ENCODE measurements around the gene FAM168A.

Gene FAM168A

DNA sequence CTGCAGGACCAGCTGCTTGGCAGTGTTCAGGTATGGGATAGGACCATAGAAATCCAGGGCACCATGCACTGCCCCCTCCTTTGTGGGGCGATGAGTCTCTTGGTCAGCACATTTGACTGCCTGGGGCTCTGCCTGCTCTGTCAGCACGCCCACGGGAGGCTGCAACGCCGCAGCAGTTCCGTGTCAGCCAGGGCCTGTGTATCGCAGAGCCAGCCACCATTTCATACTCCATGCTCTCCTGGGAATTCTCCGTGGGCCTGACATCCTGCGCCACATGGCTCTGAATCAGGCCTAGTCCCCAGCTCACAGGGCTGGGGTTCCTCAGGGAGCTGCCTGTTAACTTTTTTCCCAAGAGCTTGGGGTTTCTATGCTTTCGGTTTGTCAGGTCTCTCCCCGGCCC is 238.6 kb downstream of the FAM168A start:
- H3K36me3 Mint-ChIP-seq: no peaks in the 10 kb centered on the region
- no peaks in the 10 kb centered on the region for H3K4me1 Mint-ChIP-seq
- H3K9me3 Mint-ChIP-seq: no peaks in the 10 kb centered on the region
- ATAC-seq: peak; percentile 45
- H3K27ac Mint-ChIP-seq: peak overlapping the region; percentile 40
- DNase-seq (ENCODE audit: low spot score in 2 of 2): no peak
- peak overlapping the region; percentile 31 for H3K4me3 Mint-ChIP-seq

DNA sequence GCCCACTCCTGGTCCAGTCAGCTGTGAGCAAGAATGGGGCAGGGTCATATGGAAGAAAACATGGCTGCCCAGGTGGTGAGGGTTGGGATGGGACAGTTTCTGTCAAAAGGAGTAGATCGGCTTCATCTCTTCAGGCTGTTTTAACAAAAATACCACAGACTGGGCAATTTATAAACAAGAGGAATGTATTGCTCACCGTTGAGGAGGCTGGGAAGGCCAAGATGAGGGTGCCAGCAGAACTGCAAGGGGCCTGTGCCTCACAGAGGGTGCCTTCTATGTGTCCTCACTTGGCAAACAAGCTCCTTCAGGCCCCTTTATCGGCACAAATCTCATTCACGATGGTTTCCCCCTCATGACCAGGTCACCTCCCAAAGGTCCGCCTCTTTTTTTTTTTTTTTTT is 239.8 kb downstream of the FAM168A start:
- no peaks in the 10 kb centered on the region for H3K9me3 Mint-ChIP-seq
- H3K27ac Mint-ChIP-seq: no peak overlapping the region
- H3K36me3 Mint-ChIP-seq: no peaks in the 10 kb centered on the region
- ATAC-seq: no peak
- peaks cover 7% of the 10 kb centered on the region for H3K4me1 Mint-ChIP-seq
- no peak overlapping the region for H3K4me3 Mint-ChIP-seq
- no peak for DNase-seq (ENCODE audit: low spot score in 2 of 2)

DNA sequence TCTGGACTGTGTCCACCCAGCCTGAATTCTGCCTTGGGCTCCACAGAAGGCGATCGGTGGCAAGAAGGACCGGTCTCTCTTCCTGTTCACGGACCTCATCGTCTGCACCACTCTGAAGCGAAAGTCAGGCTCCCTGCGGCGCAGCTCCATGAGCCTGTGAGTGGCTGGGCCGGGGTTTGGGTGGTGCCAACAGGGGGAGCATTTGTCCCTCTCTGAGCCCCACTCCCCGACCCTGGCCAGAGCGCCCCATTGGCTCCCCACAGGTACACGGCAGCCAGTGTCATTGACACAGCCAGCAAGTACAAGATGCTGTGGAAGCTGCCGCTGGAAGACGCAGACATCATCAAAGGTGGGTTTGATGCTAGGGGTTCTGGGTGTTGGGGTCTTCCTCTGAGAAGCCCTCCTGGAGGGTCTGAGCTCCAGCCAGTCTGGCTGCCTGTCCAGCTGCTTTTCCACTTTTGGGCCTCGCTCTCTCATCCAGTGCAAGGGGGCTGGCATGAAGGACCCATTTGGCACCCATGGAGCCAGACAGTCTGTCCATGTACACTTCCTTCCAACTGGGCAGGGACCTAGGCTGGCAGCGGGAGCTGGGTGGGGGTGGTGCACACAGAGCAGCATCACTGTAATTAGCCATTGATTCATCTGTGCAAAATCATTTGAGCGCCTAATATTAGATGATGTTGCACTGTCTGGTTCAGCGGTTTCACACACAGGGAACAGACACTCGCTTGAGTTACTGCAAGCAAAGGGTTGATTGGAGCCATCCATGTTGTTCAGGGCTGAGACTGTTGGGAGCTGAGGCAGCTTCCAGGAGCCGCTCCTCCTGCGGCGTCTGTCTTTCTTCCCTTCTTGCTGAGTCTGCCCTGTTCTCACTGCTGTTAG is 240.7 kb downstream of the FAM168A start:
- ATAC-seq: no peak

DNA sequence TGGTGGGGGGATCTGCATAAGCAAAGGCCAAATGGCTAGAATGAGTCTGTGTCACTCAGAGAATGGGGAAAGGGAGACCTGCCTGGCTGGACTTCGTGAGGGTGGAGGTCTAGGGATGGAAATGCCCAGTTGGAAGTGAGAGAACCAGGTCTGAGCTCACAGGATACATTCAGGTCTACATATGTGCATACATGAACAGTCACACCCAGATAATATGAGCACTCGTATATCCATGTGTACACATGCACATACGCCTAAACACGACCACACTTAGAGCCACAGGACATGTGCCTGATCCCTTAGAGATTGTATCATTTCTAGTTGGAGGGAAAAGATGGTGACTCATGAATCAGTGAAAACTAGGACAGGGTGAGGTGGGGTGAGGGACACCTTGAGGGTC is 242.8 kb downstream of the FAM168A start:
- DNase-seq (ENCODE audit: low spot score in 2 of 2) (no peak), ATAC-seq (no peak)
- H3K4me3 Mint-ChIP-seq: no peak overlapping the region
- H3K9me3 Mint-ChIP-seq: no peaks in the 10 kb centered on the region
- no peak overlapping the region for H3K27ac Mint-ChIP-seq
- H3K36me3 Mint-ChIP-seq: no peaks in the 10 kb centered on the region
- H3K4me1 Mint-ChIP-seq: peaks cover 8% of the 10 kb centered on the region

More for the DNA sequence above, 240.7 kb downstream of the FAM168A start:
- Mint-ChIP-seq H3K9me3 (no peaks in the 10 kb centered on the region), H3K27ac (peak overlapping the region; percentile 32), H3K4me3 (no peak overlapping the region), H3K4me1 (peaks cover 8% of the 10 kb centered on the region), H3K36me3 (no peaks in the 10 kb centered on the region)
- DNase-seq (ENCODE audit: low spot score in 2 of 2): no peak

DNA sequence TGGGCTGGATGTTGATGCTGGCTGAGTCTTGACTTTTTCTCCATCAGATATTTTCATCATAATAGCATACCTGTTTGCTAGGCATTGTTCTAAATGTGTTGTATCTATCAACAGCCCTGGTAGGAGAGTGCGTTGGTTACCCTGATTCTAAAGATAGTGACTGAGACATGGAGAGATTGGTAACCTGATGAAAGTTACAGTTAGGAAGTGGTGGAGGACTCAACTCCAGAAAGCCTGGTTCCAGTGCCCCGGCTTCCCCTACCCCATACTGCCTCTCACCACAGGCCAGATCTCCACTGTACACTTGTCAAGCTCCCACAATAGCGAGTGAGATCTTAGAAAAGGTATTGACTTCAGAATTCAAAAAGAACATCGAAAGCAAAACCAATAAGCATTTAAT is 244.5 kb downstream of the FAM168A start:
- peaks cover 8% of the 10 kb centered on the region for H3K4me1 Mint-ChIP-seq
- no peaks in the 10 kb centered on the region for H3K9me3 Mint-ChIP-seq
- H3K4me3 Mint-ChIP-seq: no peak overlapping the region
- DNase-seq (ENCODE audit: low spot score in 2 of 2) (no peak), ATAC-seq (peak; percentile 51)
- H3K36me3 Mint-ChIP-seq: peaks cover 6% of the 10 kb centered on the region
- no peak overlapping the region for H3K27ac Mint-ChIP-seq

DNA sequence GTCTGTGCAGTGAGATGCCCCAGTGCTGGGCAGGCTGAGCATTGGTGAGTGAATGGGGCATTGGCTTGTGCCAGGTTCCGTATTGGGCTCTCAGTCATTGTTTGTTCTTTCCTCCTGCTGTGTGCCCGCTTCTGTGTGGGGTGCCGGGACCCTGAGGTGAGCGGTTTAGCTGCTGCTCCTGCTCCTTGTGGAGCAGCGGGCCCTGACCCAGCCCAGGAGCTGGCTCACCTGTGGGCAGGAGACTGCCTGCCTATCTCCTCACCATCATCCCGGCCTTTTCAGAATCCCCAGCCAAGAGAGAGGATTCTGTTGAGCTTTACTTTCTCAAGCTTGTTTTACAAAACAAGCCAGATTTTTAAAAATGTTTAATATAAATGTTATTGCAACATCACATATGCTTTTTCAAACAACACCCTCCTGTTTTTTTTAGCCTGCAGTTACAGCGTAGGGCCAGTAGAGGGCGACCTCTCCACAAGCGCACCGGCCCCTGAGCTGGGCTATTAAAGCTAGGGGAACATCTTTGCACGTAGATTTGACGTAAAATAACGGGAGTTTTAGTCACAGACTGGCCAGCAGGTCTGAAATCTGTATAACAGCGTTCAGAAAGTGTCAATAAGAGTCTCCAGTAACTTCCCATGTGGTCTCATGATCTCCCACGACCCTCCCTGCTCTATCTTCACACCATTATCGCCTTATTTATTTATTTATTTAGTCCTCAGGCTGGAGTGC is 246.8 kb downstream of the FAM168A start:
- Mint-ChIP-seq H3K27ac (no peak overlapping the region), H3K9me3 (no peaks in the 10 kb centered on the region), H3K4me1 (peaks cover 8% of the 10 kb centered on the region), H3K4me3 (no peak overlapping the region), H3K36me3 (peaks cover 6% of the 10 kb centered on the region)
- DNase-seq (ENCODE audit: low spot score in 2 of 2) (peak; percentile 31 to 72), ATAC-seq (peak; percentile 66)

Measured in stimulated activated effector memory CD8-positive, alpha-beta T cell treated with anti-CD3 and anti-CD28 coated beads, Interleukin-12 subunit alpha, Interleukin-12 subunit beta, amount 100 ng/mL, for 72 hours (primary cell).